GM04504 (cell line): ENCODE measurements around the gene PGAP3.
"Not testable (repeated sequence)": the region's sequence is repeated elsewhere in the genome, so short reads cannot be mapped to it uniquely, and the experiment has no call there.

Source experiments
- DNase-seq: peaks from one replicate; pipeline ENCODE4 v3.0.0-alpha.2; 2012; ENCODE audit warnings: low read depth

Gene PGAP3, protein sequence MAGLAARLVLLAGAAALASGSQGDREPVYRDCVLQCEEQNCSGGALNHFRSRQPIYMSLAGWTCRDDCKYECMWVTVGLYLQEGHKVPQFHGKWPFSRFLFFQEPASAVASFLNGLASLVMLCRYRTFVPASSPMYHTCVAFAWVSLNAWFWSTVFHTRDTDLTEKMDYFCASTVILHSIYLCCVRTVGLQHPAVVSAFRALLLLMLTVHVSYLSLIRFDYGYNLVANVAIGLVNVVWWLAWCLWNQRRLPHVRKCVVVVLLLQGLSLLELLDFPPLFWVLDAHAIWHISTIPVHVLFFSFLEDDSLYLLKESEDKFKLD

DNA sequence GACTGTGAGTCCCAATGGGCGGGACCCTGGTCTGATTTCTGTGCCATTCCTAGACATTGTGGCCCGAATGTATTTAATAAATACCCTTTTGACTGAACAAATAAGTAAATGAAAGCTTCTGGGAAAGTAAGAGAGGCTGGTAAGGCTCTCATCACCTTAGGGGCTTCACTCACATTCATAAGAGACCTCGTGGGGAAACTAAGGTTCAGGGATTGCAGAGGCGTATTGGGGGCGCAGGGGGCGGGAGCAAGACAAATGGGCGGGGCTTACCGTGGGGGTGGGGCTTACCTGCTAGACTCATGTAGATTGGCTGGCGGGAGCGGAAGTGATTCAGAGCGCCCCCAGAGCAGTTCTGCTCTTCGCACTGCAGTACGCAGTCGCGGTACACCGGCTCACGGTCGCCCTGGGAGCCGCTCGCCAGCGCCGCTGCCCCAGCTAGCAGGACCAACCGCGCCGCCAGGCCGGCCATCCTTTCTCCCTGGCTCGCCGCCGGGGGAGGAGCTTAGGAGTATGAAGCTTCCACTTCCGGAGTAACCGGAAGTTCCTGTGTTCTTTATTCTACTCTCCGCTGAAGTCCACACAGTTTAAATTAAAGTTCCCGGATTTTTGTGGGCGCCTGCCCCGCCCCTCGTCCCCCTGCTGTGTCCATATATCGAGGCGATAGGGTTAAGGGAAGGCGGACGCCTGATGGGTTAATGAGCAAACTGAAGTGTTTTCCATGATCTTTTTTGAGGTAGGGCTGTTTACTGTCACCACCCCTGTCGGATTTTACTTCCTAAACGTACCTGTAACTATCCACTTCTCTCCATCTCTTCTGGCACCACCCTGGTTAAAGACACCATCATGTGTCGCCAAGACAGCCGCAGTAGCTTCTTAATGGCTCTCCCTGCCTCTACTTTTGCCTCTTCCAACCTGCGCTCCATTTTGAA, at the start of gene PGAP3:
TSS of gene PGAP3 (minus strand) at position 512 of the 929 bp plus-strand sequence. CDS start at position 469, 43 bp downstream.
- DNase-seq: peak; percentile 69

DNA sequence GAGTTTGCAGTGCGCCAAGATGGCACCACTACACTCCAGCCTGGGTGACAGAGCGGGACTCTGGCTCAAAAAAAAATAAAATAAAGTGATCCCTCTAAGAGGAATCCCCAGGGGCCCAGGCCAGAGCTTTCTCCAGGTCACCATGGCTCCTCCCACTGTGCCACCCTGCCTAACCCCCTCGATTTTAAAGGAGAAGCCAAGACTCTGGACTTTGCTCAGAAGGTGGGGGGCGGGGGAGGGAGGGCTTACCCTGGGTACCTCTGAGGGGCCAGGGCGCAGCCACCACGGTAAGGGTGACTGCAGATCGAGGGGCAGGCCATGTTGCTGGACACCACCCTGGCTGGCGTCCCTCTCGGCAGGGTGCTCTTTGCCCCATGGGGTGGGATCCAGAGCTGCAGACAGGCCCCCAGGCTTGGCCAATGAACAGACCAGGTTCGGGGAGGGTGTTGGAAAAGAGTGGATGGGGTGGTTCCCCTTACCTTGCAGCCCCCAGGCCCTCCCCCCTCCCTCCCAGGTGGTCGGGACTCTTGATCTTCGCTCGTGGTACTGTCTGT, 49.4 kb upstream of the PGAP3 start:
- DNase-seq: no peak

DNA sequence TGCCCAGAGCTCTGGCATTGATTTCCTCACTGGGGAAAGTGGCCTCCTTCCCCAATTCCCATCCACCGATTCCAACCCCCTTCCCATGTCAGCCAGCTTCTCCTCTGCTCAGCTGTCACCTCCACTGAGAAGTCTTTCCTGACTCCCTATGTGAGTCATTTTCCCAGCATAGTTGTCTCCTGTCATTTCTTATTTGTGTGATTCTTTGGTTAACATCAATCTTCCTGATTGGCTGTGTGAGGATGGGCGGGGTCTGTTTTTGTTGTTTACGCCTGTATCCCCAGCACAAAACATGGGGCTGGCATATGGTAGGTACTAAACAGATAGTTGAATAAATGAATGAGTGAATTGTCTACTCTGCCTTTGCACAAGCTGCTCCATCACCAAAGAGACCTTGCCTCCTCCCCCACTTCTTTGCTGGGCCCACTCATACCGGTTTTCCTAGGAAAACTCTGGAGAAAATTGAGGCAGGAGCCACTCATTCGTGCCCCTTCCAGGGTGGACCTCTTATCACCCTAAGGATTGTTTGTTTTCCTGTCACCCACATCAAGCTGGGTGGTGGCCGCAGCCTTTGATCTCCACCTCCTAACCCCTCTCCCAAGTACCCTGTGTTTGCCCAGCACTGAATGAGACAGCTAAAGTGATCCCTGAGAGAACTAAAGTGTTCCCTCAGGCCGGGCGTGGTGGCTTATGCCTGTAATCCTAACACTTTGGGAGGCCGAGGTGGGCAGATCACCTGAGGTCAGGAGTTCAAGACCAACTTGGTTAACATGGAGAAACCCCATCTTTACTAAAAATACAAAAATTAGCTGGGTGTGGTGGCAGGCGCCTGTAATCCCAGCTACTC, 48.7 kb upstream of the PGAP3 start:
- no peak for DNase-seq

DNA sequence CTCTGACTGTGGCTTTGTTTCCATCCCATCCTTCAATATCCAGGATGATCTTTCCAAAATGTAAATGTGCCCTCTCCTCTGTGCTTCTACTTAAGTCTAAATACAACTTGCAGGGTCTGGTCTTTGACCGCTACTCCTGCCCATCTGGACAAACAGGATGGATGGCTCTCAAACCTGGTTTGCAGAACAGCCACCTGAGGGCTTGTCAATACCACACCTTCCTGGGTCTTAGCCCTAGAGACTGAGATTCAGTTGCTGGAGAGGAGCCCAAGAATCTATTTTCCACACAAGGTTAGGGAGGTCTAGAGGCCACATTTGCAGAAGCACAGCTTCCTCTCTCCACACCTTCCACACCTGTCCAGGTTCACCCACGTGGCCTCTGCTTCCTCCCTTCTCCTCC, 48.0 kb upstream of the PGAP3 start:
- no peak for DNase-seq

DNA sequence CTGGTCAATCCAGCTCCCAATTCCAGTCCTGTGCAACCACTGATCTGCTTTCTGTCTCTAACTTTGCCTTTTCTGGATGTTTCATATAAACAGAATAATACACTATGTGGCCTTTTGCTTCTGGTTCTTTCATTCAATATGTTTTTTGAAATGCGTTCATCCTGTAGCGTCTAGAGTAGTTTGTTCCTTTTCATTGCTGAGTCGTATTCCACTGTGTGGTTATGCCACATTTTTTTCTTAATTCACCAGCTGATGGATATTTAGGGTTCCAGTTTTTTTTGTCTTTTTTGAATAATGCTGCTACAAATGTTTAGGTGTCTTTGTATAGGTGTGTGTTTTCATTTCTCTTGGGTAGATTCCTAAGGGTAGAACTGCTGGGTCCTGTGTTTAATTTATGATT, 44.7 kb upstream of the PGAP3 start:
- no peak for DNase-seq

DNA sequence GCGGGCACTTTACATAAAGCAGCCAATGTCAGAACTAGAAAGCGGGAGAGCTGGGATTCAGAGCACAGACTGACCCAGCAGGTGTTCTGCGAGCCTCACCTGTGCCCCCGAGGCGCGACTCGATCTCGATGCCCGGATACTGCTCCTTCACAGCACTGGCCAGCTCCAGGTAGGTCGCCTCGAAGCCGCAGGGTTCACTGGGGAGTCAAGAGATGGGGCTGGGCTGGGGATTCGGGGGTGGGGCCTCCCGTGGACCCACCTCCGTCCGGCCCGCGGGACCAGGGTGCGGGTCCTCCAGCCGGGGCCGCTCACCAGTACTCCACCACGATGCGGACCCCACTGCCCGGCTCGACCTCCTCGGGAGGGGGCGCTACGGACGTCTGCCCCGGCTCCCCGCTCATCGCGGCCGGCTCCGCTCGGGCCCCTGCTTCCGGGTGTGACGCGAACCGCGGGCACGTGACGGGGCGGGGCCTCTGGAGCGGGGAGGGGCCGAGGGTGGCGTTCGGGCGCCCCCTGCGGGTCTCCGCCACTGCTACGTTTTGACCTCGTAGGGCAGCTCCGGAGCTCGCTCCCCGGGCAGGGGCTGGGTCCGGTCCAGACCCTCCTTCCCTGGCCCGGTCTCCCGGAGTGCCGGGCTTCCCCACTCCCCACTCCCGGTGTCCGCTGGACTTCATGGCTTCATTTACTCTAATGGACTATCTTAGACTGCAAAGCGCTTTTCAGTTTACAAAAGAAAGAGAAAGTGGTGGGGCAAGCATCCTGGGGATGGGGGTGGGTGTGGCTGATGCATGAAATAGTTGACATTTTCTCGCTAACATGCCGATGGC, 42.5 kb upstream of the PGAP3 start, which contains the start of gene MIEN1:
TSS of gene MIEN1 (minus strand) at position 438 of the 827 bp plus-strand sequence. CDS start at position 401, 37 bp downstream.
- DNase-seq: peak; percentile 66

DNA sequence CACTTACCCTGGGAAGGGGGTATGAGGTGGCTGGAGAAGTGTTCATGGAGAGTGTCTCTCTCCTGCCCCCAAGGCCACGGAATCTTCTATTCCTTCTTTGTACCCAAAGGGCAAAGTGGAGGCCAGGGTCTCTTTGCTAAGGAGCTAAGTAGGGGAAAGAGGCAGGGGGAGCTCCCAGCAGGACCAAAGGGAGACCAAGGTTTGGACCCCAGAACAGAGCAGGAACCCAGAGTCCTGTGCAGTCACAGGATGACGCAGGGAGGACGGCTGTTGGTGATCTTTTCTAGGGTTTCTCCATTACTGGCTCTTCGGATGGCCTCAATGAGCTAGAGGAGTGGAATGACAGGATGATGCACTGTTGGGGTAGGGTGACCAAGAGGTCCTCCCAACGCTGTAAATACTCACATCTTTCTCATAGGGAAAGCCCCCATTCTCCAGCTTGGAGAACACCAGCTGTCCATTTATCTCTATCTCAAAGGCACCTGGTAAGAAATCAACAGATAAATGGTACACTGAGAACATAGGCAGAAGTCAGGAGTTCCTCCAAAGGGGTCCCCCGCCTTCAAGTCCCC, 41.5 kb upstream of the PGAP3 start:
- no peak for DNase-seq

DNA sequence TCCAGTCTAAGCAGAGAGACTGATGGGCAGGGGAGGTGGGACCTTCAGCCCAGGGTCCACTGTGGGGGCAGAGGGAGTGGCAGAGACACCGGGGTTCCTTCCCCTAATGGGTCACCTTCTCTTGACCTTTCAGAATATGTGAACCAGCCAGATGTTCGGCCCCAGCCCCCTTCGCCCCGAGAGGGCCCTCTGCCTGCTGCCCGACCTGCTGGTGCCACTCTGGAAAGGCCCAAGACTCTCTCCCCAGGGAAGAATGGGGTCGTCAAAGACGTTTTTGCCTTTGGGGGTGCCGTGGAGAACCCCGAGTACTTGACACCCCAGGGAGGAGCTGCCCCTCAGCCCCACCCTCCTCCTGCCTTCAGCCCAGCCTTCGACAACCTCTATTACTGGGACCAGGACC, 39.7 kb upstream of the PGAP3 start:
- DNase-seq: no peak

DNA sequence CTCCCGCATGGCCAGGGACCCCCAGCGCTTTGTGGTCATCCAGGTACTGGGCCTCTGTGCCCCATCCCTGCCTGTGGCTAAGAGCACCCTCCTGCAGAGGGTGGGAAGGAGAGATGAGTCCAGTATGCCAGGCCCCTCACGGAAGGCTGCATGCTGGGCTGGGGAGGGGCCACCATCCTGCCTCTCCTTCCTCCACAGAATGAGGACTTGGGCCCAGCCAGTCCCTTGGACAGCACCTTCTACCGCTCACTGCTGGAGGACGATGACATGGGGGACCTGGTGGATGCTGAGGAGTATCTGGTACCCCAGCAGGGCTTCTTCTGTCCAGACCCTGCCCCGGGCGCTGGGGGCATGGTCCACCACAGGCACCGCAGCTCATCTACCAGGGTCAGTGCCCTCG, 38.8 kb upstream of the PGAP3 start:
- no peak for DNase-seq

DNA sequence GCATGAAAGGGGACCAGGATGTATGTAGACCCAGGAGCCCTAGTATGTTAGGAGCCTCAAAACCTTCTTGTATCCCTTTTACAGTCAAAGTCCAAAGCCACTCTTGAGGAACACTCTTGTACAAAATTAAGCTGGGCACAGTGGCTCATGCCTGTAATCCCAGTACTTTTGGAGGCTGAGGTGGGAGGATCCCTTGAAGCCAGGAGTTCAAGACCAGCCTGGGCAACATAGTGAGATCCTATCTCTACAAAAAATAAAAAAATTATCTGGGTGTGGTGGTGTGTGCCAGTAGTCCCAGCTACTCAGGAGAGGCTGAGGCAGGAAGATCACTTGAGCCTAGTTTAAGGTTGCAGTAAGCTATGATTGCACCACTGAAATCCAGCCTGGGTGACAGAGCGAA, 38.1 kb upstream of the PGAP3 start:
- DNase-seq: not testable (repeated sequence)

DNA sequence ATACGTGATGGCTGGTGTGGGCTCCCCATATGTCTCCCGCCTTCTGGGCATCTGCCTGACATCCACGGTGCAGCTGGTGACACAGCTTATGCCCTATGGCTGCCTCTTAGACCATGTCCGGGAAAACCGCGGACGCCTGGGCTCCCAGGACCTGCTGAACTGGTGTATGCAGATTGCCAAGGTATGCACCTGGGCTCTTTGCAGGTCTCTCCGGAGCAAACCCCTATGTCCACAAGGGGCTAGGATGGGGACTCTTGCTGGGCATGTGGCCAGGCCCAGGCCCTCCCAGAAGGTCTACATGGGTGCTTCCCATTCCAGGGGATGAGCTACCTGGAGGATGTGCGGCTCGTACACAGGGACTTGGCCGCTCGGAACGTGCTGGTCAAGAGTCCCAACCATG, 36.9 kb upstream of the PGAP3 start:
- DNase-seq: no peak

DNA sequence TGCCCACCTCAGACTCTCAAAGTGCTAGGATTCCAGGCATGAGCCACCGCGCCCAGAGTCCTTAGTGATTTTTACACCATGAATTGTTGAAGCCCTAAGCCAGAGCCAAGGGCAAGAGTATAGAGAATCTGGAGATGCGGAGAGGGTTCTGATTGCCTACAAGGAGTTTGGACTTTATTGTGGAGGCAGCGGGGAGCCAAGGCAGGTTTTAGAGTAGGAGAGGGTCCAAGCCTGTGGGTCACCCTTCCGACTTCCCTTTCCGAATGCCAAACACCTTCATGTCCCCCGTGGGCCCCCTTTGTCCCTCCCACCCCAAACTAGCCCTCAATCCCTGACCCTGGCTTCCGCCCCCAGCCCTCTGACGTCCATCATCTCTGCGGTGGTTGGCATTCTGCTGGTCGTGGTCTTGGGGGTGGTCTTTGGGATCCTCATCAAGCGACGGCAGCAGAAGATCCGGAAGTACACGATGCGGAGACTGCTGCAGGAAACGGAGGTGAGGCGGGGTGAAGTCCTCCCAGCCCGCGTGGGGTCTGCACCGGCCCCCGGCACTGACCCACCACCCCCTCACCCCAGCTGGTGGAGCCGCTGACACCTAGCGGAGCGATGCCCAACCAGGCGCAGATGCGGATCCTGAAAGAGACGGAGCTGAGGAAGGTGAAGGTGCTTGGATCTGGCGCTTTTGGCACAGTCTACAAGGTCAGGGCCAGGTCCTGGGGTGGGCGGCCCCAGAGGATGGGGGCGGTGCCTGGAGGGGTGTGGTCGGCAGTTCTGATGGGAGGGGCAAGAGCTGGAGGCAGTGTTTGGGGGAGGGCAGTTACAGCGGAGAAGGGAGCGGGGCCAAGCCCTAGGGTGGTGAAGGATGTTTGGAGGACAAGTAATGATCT, 35.4 kb upstream of the PGAP3 start:
- no peak for DNase-seq

DNA sequence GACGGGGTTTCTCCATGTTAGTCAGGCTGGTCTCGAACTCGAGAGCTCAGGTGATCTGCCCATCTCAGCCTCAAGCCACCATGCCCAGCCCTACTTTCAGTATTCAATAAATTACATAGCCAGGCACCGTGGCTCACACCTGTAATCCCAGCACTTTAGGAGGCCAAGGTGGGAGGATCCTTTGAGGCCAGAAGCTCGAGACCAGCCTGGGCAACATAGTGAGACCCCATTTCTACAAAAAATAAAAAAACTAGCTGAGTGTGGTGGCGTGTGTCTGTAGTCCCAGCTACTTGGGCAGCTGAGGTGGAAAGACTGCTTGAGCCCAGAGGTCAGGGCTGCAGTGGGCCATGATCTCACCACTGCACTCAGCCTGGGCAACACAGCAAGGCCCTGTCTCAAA, 34.2 kb upstream of the PGAP3 start:
- DNase-seq: no peak

DNA sequence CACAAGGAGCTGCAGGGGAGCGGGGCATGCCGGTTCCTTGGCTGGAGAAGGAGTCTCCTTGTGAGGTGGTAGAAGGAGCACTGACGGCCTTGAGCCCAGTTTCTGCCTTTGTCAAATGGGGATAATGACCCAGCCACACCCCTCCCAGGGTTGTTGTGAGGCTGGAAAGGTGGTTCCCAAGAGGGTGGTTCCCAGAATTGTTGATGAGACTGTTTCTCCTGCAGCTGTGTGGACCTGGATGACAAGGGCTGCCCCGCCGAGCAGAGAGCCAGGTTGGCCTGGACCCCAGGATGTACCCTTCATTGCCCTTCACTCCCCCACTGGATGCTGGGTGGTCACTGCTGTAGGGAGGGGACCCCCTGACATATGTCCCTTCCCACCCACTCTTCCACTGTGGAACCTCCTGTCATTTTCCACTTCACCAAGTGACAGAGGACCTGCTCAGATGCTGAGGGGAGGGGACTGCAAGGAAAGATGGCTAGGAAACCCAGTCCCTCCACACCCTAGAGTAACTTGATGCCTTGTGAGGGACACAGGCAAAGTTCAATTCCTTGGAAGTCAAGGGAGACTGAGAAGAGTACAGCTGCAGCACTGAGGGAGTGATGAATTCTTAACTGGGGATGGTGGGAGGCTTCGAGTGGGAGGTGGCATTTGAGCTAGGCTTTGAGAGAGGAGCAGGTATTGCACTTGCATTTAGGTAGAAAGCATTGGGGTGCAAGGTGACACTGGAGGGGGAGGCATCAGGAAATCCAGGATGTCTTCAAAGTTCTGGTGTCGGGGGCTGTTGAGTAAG, 31.9 kb upstream of the PGAP3 start:
- DNase-seq: no peak

DNA sequence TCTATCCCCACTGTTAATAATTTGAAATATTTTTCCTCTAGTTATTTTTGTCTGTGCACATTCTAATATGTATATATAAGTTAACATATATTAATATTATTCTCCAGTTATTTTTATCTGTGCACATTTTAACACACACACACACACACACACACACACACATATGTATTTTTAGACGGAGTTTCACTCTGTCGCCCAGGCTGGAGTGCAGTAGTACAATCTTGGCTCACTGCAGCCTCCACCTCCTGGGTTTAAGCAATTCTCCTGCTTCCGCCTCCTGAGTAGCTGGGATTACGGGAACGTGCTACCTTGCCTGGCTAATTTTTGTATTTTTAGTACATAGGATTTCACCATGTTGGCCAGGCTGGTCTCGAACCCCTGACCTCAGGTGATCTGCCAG, 29.8 kb upstream of the PGAP3 start:
- DNase-seq: no peak

DNA sequence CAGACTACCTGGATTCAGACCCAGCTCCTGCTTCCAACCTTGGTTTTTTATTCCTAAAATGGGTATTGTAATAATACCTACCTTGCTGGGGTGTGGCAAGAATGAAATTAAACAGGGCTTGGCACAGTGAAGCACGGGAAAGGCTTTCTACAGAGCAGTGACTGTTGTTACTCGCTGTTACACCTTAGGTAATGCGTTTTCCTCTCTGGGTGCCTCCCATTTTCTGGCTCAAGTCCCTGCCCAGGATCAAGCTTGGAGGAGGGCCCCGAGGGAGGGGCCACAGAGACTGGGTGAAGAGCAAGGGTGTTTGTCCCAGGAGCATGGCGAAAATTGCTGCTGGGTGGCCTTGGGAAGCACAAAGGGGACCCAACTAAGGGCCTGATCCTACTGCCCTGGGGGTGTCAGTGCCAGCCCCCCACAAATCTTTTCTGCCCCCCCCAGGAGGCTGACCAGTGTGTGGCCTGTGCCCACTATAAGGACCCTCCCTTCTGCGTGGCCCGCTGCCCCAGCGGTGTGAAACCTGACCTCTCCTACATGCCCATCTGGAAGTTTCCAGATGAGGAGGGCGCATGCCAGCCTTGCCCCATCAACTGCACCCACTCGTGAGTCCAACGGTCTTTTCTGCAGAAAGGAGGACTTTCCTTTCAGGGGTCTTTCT, 29.2 kb upstream of the PGAP3 start:
- DNase-seq: no peak

DNA sequence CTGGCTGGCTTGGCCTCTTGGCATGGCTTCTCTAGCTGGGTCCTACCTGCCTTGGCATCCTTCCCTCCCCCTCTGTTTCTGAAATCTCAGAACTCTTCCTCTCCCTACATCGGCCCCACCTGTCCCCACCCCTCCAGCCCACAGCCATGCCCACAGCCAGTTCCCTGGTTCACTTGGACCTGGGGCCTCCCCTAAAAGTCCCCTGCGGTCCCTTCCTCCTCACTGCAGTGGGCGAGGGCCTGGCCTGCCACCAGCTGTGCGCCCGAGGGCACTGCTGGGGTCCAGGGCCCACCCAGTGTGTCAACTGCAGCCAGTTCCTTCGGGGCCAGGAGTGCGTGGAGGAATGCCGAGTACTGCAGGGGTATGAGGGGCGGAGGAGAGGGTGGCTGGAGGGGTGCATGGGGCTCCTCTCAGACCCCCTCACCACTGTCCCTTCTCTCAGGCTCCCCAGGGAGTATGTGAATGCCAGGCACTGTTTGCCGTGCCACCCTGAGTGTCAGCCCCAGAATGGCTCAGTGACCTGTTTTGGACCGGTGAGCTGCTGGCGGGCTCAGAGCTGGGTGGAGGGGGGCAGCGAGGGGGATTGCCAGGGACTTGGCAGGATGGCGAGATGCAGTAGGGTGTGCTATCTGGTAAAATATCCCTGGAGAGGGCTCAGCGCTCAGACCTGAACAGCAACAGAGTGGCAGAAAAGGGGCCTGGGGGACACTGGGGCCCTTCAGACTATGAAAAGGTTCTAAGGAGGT, 28.4 kb upstream of the PGAP3 start:
- DNase-seq: no peak
